H54 (cell line): ENCODE measurements around the gene FLNA.
"Not testable (repeated sequence)": the region's sequence is repeated elsewhere in the genome, so short reads cannot be mapped to it uniquely, and the experiment has no call there.

Source experiments
- DNase-seq: peaks from one replicate; pipeline ENCODE4 v3.0.0; 2011; ENCODE audit warnings: low spot score, mixed read lengths; ENCODE audit not compliant: insufficient read length
- FAIRE-seq: peaks from 3 replicates; lab custom pipeline; 2011; peaks lifted over from hg19 to GRCh38; lab: Jason Lieb, UNC
- POLR2A ChIP-seq: IDR thresholded peaks from 2 replicates; pipeline ENCODE4 v1.6.1; 2011; ENCODE audit warnings: low read depth, mild to moderate bottlenecking, low read length

Gene FLNA

GRCh38 chrX:154309041-154309775 is 65.2 kb downstream of the FLNA start:
- no peak for FAIRE-seq

GRCh38 chrX:154308108-154308946 is 66.1 kb downstream of the FLNA start:
- FAIRE-seq (peak; percentile 61), DNase-seq (peak; percentile 31)
- TF ChIP-seq POLR2A, result no peak

More at GRCh38 chrX:154309041-154309775, 65.2 kb downstream of the FLNA start:
- no peak for TF ChIP-seq POLR2A
- no peak for DNase-seq

GRCh38 chrX:154307202-154307601 is 67.2 kb downstream of the FLNA start:
- DNase-seq (no peak), FAIRE-seq (no peak)

GRCh38 chrX:154305541-154306205 is 68.8 kb downstream of the FLNA start:
- FAIRE-seq, result no peak
- no peak for DNase-seq
- no peak for TF ChIP-seq POLR2A

More at GRCh38 chrX:154307202-154307601, 67.2 kb downstream of the FLNA start:
- TF ChIP-seq POLR2A, result no peak

GRCh38 chrX:154304846-154305245 is 69.6 kb downstream of the FLNA start:
- DNase-seq, result no peak
- no peak for TF ChIP-seq POLR2A
- no peak for FAIRE-seq

- TF ChIP-seq POLR2A, result no peak
- DNase-seq (no peak), FAIRE-seq (no peak)
These were observed 71.0 kb downstream of the FLNA start for GRCh38 chrX:154303476-154303875.

- not testable (repeated sequence) for DNase-seq, FAIRE-seq
These were observed 71.4 kb downstream of the FLNA start for GRCh38 chrX:154302998-154303397.

GRCh38 chrX:154300816-154301215 is 73.6 kb downstream of the FLNA start:
- no peak for TF ChIP-seq POLR2A
- no peak for DNase-seq
- no peak for FAIRE-seq
